ENCODE measurements around the gene KIF2A. TPM values are rescaled to one million over a fixed set of nuclear protein-coding genes. Genes with fewer than 3 reads are reported as not detected.

Gene KIF2A
- total and polyA plus RNA-seq, 4 donors, result 3.8 to 17.5 (median 6.8) TPM

- no peak for TF ChIP-seq MAX (IDR thresholded peaks at IDR 0.05)
- no peak for TF ChIP-seq ATF3 (IDR thresholded peaks at IDR 0.05)
- no peak for TF ChIP-seq ZBTB33 (IDR thresholded peaks at IDR 0.05)
- TF ChIP-seq CTCF (IDR thresholded peaks at IDR 0.05; ENCODE audit: low read depth, low read length, missing input control), result no peak
- TF ChIP-seq REST (IDR thresholded peaks at IDR 0.05), result no peak
- no peak for TF ChIP-seq JUND (IDR thresholded peaks at IDR 0.05)
- TF ChIP-seq RAD21 (IDR thresholded peaks at IDR 0.05), result no peak
- no peak for TF ChIP-seq RXRA (IDR thresholded peaks at IDR 0.05)
- no peak for TF ChIP-seq TAF1 (conservative IDR thresholded peaks at IDR 0.05)
- TF ChIP-seq EGR1 (IDR thresholded peaks at IDR 0.05; ENCODE audit: low read depth in 2 of 2), result no peak
- TF ChIP-seq HNF4G (IDR thresholded peaks at IDR 0.05), result no peak
- TF ChIP-seq NR2F2 (IDR thresholded peaks at IDR 0.05), result no peak
- TF ChIP-seq GABPA (IDR thresholded peaks at IDR 0.05 in 1 of 2, conservative IDR thresholded peaks at IDR 0.05 in 1 of 2), result no peak
- TF ChIP-seq YY1 (IDR thresholded peaks at IDR 0.05), result no peak
- TF ChIP-seq HNF4A (conservative IDR thresholded peaks at IDR 0.05), result no peak
- TF ChIP-seq FOXA2 (IDR thresholded peaks at IDR 0.05), result no peak
- no peak for TF ChIP-seq SP1 (IDR thresholded peaks at IDR 0.05)
- Histone ChIP-seq H3K9me3 (ENCODE audit: control insufficient read depth in 4 of 4, low read length in 3 of 4) (no peaks in the 10 kb centered on the region), H3K4me3 (ENCODE audit: low read depth in 1 of 3, low read length in 3 of 3) (no peak overlapping the region), H3K27me3 (ENCODE audit: control insufficient read depth in 4 of 4, insufficient read depth in 4 of 4, low read length in 3 of 4) (no peaks in the 10 kb centered on the region), H3K27ac (ENCODE audit: low read depth in 1 of 2, low read length in 2 of 2) (no peak overlapping the region), H3K36me3 (ENCODE audit: control insufficient read depth in 4 of 4, insufficient read depth in 3 of 4, low read depth in 1 of 4, low read length in 3 of 4) (peaks cover 2 to 41% (median 20%) of the 10 kb centered on the region in 4 donors), H3K4me1 (ENCODE audit: control insufficient read depth in 4 of 4, insufficient read depth in 4 of 4, low read length in 3 of 4) (no peaks in the 10 kb centered on the region), H3K9ac (ENCODE audit: low read depth in 1 of 2, low read length in 2 of 2) (no peak overlapping the region)
- no peak for DNase-seq (ENCODE audit: low spot score)
Observed at GRCh38 chr5:62375627-62376026, 69.6 kb downstream of the KIF2A start.

GRCh38 chr5:62376064-62376463 is 70.1 kb downstream of the KIF2A start:
- Histone ChIP-seq H3K9me3 (ENCODE audit: control insufficient read depth in 4 of 4, low read length in 3 of 4) (no peaks in the 10 kb centered on the region), H3K27me3 (ENCODE audit: control insufficient read depth in 4 of 4, insufficient read depth in 4 of 4, low read length in 3 of 4) (no peaks in the 10 kb centered on the region), H3K4me1 (ENCODE audit: control insufficient read depth in 4 of 4, insufficient read depth in 4 of 4, low read length in 3 of 4) (no peaks in the 10 kb centered on the region), H3K9ac (ENCODE audit: low read depth in 1 of 2, low read length in 2 of 2) (no peak overlapping the region), H3K4me3 (ENCODE audit: low read depth in 1 of 3, low read length in 3 of 3) (no peak overlapping the region), H3K27ac (ENCODE audit: low read depth in 1 of 2, low read length in 2 of 2) (no peak overlapping the region), H3K36me3 (ENCODE audit: control insufficient read depth in 4 of 4, insufficient read depth in 3 of 4, low read depth in 1 of 4, low read length in 3 of 4) (peaks cover 2 to 42% (median 22%) of the 10 kb centered on the region in 4 donors)
- no peak for DNase-seq (ENCODE audit: low spot score)
- 91% methylated on average over 3 of the region's 3 CpGs for WGBS
- TF ChIP-seq ATF3 (IDR thresholded peaks at IDR 0.05), result no peak
- no peak for TF ChIP-seq JUND (IDR thresholded peaks at IDR 0.05)
- no peak for TF ChIP-seq ZBTB33 (IDR thresholded peaks at IDR 0.05)
- TF ChIP-seq GABPA (IDR thresholded peaks at IDR 0.05 in 1 of 2, conservative IDR thresholded peaks at IDR 0.05 in 1 of 2), result no peak
- no peak for TF ChIP-seq EGR1 (IDR thresholded peaks at IDR 0.05; ENCODE audit: low read depth in 2 of 2)
- no peak for TF ChIP-seq MAX (IDR thresholded peaks at IDR 0.05)
- no peak for TF ChIP-seq HNF4A (conservative IDR thresholded peaks at IDR 0.05)
- TF ChIP-seq REST (IDR thresholded peaks at IDR 0.05), result no peak
- no peak for TF ChIP-seq NR2F2 (IDR thresholded peaks at IDR 0.05)
- no peak for TF ChIP-seq HNF4G (IDR thresholded peaks at IDR 0.05)
- TF ChIP-seq RAD21 (IDR thresholded peaks at IDR 0.05), result no peak

Data from liver (tissue), 9 donors.